Measurements from ENCODE around the gene VEZF1. TPM values are rescaled to one million over a fixed set of nuclear protein-coding genes. Genes with fewer than 3 reads are reported as not detected.

VEZF1 gene
- total and polyA plus RNA-seq, 2 donors (not counting 1 experiment from before 2014, with no cell fraction given) = 14.7 to 75.9 TPM

GRCh38 chr17:57965521-57966160, 22.4 kb downstream of the VEZF1 start:
- H3K27ac ChIP-seq (ENCODE audit: low read length in 2 of 2) = no peak overlapping the region
- H3K4me2 ChIP-seq (replicated peaks; ENCODE audit: low read depth, low read length, poor library complexity, severe bottlenecking) = no peak overlapping the region
- H3K79me2 ChIP-seq (ENCODE audit: control insufficient read depth, insufficient read depth, low read length) = no peaks in the 10 kb centered on the region
- WGBS (ENCODE audit: insufficient coverage) = 95% methylated on average over 16 of the region's 26 CpGs
- H2AFZ ChIP-seq (ENCODE audit: insufficient read depth, low read depth, low read length, poor library complexity, severe bottlenecking) = no peak overlapping the region
- ChIA-PET CTCF (interaction anchor here (1.3 kb wide), 1 partner anchor 28 kb away, joined by 3 read pairs; no protein-coding TSS in a partner anchor), POLR2A (no interaction called here)
- Mint-ChIP-seq H3K27me3 (peaks cover 51% of the 10 kb centered on the region), H3K27ac (no peak overlapping the region), H3K4me3 (no peak overlapping the region), H3K4me1 (no peaks in the 10 kb centered on the region), H3K9me3 (ENCODE audit: insufficient read depth) (no peaks in the 10 kb centered on the region)
- no peaks in the 10 kb centered on the region for H4K20me1 ChIP-seq (ENCODE audit: control insufficient read depth, insufficient read depth, low read length, poor library complexity, severe bottlenecking)
- intact Hi-C loops (cut with micrococcal nuclease) = no loop called here
- DNase-seq (no peak), ATAC-seq (ENCODE audit: low read depth) (no peak)
- no peak overlapping the region for H3K4me3 ChIP-seq (ENCODE audit: control extremely low read depth in 1 of 5, extremely low read depth in 1 of 5, insufficient read depth in 1 of 5, low read depth in 2 of 5, low read length in 4 of 5)
- TF ChIP-seq CTCF (IDR thresholded peaks at IDR 0.05) (no peak), EZH2 (IDR thresholded peaks at IDR 0.05; ENCODE audit: borderline replicate concordance, insufficient read depth, low read depth, low read length, poor library complexity, severe bottlenecking) (no peak)
- H3K9me3 ChIP-seq (ENCODE audit: control extremely low read depth in 1 of 3, control insufficient read depth in 2 of 3, insufficient read depth in 1 of 3, low read length in 2 of 3) = no peaks in the 10 kb centered on the region
- no peaks in the 10 kb centered on the region for H3K4me1 ChIP-seq (ENCODE audit: control insufficient read depth in 2 of 2, insufficient read depth in 2 of 2, low read length in 2 of 2)
- peaks cover 0 to 44% (median 8%) of the 10 kb centered on the region in 4 experiments for H3K27me3 ChIP-seq (replicated peaks in 1 of 4; ENCODE audit: control extremely low read depth in 1 of 4, control insufficient read depth in 3 of 4, insufficient read depth in 4 of 4, low read length in 3 of 4)
- no peak overlapping the region for H3K9ac ChIP-seq (ENCODE audit: low read length)
- no peaks in the 10 kb centered on the region for H3K36me3 ChIP-seq (replicated peaks in 1 of 2; ENCODE audit: control extremely low read depth in 1 of 2, control insufficient read depth in 1 of 2, extremely low read depth in 1 of 2, insufficient read depth in 2 of 2, low read length in 1 of 2)

GRCh38 chr17:57963149-57963511, 24.9 kb downstream of the VEZF1 start:
- no peaks in the 10 kb centered on the region for H4K20me1 ChIP-seq (ENCODE audit: control insufficient read depth, insufficient read depth, low read length, poor library complexity, severe bottlenecking)
- peaks cover 0 to 57% (median 18%) of the 10 kb centered on the region in 4 experiments for H3K27me3 ChIP-seq (replicated peaks in 1 of 4; ENCODE audit: control extremely low read depth in 1 of 4, control insufficient read depth in 3 of 4, insufficient read depth in 4 of 4, low read length in 3 of 4)
- intact Hi-C loops (cut with micrococcal nuclease) = no loop called here
- no peak overlapping the region for H3K4me3 ChIP-seq (ENCODE audit: control extremely low read depth in 1 of 5, extremely low read depth in 1 of 5, insufficient read depth in 1 of 5, low read depth in 2 of 5, low read length in 4 of 5)
- H3K36me3 ChIP-seq (replicated peaks in 1 of 2; ENCODE audit: control extremely low read depth in 1 of 2, control insufficient read depth in 1 of 2, extremely low read depth in 1 of 2, insufficient read depth in 2 of 2, low read length in 1 of 2) = no peaks in the 10 kb centered on the region
- H3K9ac ChIP-seq (ENCODE audit: low read length) = no peak overlapping the region
- Mint-ChIP-seq H3K27ac (no peak overlapping the region), H3K9me3 (ENCODE audit: insufficient read depth) (no peaks in the 10 kb centered on the region), H3K4me3 (no peak overlapping the region), H3K4me1 (no peaks in the 10 kb centered on the region), H3K27me3 (peaks cover 54% of the 10 kb centered on the region)
- TF ChIP-seq EZH2 (IDR thresholded peaks at IDR 0.05; ENCODE audit: borderline replicate concordance, insufficient read depth, low read depth, low read length, poor library complexity, severe bottlenecking) (no peak), CTCF (IDR thresholded peaks at IDR 0.05) (no peak)
- ATAC-seq (ENCODE audit: low read depth) (no peak), DNase-seq (no peak)
- H3K9me3 ChIP-seq (ENCODE audit: control extremely low read depth in 1 of 3, control insufficient read depth in 2 of 3, insufficient read depth in 1 of 3, low read length in 2 of 3) = no peaks in the 10 kb centered on the region
- H3K79me2 ChIP-seq (ENCODE audit: control insufficient read depth, insufficient read depth, low read length) = no peaks in the 10 kb centered on the region
- CTCF ChIA-PET = interaction anchor here (1.9 kb wide), 1 partner anchor 36 kb away, joined by 4 read pairs; no protein-coding TSS in a partner anchor
- no peaks in the 10 kb centered on the region for H3K4me1 ChIP-seq (ENCODE audit: control insufficient read depth in 2 of 2, insufficient read depth in 2 of 2, low read length in 2 of 2)
- H3K4me2 ChIP-seq (replicated peaks; ENCODE audit: low read depth, low read length, poor library complexity, severe bottlenecking) = no peak overlapping the region
- WGBS (ENCODE audit: insufficient coverage) = 100% methylated on average over 1 of the region's 6 CpGs
- no peak overlapping the region for H2AFZ ChIP-seq (ENCODE audit: insufficient read depth, low read depth, low read length, poor library complexity, severe bottlenecking)
- no peak overlapping the region for H3K27ac ChIP-seq (ENCODE audit: low read length in 2 of 2)
- POLR2A ChIA-PET = no interaction called here

All from B cell (primary cell).